ENCODE data around the gene HIPK1. TPM values are rescaled to one million over a fixed set of nuclear protein-coding genes. Genes with fewer than 3 reads are reported as not detected.

Gene HIPK1
- total RNA-seq, 1 donor from 2014 or later, result 35.5 TPM

DNA sequence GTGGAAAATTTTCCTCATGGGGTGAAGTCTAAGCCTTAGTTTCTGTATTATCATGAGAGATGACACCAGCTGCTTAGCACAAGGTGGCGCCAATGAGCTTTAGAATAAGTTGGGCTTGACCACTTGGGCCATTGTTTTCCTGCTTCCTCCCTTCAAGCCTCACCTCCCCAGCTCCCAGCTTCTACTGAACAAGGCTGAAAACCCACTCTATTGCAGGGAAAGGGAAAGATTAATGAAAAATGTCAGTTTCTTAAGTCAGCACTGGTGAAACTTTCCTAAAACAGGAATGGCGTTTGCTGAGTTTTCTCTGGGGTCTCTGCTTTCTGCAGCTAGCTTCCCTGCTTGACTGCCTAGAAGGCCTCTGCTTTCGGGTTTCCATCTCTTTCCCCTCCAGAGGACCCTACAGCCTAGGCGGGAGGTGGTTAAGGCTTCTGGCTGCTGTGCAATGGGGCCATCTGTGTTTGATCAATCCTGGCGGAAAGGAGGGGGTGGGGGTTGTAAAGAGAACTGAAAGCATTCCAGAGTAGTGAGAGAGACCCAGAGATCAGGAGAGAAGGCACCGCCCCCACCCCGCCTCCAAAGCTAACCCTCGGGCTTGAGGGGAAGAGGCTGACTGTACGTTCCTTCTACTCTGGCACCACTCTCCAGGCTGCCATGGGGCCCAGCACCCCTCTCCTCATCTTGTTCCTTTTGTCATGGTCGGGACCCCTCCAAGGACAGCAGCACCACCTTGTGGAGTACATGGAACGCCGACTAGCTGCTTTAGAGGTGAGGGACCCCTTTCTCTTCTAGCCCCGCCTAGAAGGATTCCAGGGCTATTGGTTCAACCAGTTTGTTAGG lies 50.0 kb downstream of the HIPK1 start, which contains the start of gene OLFML3:
OLFML3 (plus strand) TSS at position 612 of the 840 bp plus-strand sequence; CDS start at position 655, 43 bp downstream.
- FAIRE-seq, result no peak
- DNase-seq (ENCODE audit: low spot score in 2 of 2), result peak; percentile 25 to 67

GRCh38 chr1:113980110-113980509 lies 51.0 kb downstream of the HIPK1 start:
- DNase-seq (ENCODE audit: low spot score in 2 of 2) (no peak), FAIRE-seq (no peak)

- DNase-seq (ENCODE audit: low spot score in 2 of 2) (no peak), FAIRE-seq (no peak)
Measured at GRCh38 chr1:113981962-113982931, 53.1 kb downstream of the HIPK1 start.

DNA sequence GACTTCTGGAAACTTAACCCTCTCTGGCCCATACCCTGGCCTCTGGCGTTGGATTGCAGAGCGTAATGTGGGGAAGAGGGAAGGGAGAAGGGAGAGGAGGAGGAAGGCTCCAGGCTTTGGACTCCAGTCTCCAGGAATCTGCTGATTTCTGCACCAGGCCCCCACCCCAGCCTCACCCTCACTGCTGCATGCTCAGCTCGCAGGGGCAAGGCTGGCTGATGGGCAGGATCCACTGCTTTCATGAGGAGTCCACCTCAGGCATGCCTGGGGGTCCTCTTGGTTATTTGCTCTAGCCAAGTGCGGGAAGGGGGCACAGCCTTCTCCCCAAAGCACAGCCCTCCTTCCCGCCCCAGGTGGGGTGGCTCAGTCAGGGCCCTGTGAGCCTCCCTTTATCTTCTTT lies 53.8 kb downstream of the HIPK1 start:
- DNase-seq (ENCODE audit: low spot score in 2 of 2), result no peak
- FAIRE-seq, result no peak

DNA sequence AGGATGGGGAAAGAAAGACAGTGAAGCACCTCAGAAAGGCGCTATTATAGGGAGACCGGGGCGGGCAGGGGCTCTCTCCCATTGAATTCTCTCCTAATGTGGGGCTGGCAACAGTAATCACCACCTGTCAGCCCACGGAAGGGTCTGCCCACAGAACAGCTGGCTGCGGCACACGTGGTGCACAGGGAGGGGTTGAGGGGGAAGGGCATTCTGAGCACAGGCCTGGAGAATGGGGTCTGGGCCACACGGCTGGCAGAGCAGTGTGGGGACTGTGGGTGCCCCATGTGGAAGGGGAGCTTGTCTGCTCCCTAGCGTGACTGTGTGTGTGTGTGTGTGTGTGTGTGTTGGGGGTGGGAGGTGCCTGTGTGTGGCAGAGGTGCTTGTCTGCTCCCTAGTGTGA lies 54.3 kb downstream of the HIPK1 start:
- FAIRE-seq (no peak), DNase-seq (ENCODE audit: low spot score in 2 of 2) (no peak)

- DNase-seq (ENCODE audit: low spot score in 2 of 2) (no peak), FAIRE-seq (no peak)
Measured at GRCh38 chr1:113983826-113984225, 54.7 kb downstream of the HIPK1 start.

GRCh38 chr1:113984710-113985109 lies 55.6 kb downstream of the HIPK1 start:
- DNase-seq (ENCODE audit: low spot score in 2 of 2), result no peak
- FAIRE-seq, result no peak

GRCh38 chr1:113986802-113987201 lies 57.7 kb downstream of the HIPK1 start:
- FAIRE-seq, result no peak
- DNase-seq (ENCODE audit: low spot score in 2 of 2), result no peak

- DNase-seq (ENCODE audit: low spot score in 2 of 2) (no peak), FAIRE-seq (no peak)
Measured at GRCh38 chr1:113987259-113987658, 58.1 kb downstream of the HIPK1 start.

DNA sequence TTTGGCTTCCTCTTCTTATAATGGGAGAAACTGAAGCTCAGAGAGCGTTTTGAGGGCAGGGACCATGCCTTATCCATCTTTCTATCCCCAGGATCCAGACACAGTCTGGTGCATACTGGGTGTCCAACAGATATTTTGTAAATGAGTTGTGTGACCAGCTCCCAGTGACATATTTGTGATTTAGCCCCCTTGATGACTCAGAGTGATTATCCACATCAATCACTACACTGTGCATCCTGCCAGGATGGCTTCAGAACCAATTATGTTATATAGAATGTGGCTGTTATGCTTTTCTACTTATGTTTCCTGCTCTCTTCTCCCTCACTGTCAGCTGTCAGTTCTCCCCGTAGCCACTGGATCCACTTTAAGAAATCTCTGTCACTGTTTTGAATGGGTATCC lies 61.4 kb downstream of the HIPK1 start:
- no peak for DNase-seq (ENCODE audit: low spot score in 2 of 2)
- no peak for FAIRE-seq

GRCh38 chr1:113990961-113991360 lies 61.8 kb downstream of the HIPK1 start:
- no peak for DNase-seq (ENCODE audit: low spot score in 2 of 2)
- FAIRE-seq, result no peak

DNA sequence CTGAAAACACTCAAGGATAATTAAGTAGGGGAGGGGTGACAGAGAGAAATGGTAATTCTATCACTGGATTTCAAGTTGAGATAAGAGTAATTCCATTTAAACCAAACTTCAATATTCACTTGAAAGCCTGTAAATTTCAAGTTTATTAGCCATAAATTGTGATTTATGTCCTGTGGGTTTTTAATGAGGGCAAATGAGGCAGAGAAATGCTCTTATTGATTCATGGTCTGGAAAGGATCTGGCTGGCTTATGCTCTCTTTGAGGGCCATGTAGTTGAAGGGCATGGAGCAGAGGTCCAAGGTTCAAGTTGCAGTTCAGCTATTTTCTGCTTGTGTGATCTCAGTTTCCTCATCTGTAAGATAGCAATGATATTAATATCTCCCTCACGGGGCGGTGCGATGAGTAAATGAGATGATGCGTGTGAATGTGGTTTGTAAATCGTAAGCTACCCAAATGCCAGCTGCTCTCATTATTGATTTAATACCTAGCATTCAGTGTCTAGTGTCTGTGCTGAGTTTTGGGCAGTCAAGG lies 62.4 kb downstream of the HIPK1 start:
- FAIRE-seq, result no peak
- DNase-seq (ENCODE audit: low spot score in 2 of 2), result no peak

DNA sequence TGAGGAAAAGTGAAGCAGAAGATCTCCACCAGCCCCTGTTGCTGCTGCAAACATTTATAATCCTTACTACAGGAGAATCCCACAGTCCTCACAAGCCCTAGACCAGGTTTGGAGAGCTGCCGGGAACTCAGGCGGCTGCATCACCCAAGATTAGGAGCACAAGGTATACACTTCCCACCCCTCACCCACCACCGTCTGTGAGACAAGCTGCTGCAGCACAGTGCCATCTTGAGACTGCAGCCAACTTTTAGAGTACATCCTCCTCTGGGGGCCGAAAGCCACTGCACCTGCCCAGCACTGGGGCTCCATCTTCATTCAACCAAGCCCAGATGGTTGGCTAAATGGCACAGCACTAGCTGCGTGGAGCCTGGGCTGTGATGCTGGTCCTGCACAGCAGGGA lies 63.9 kb downstream of the HIPK1 start:
- FAIRE-seq (no peak), DNase-seq (ENCODE audit: low spot score in 2 of 2) (no peak)

- FAIRE-seq (no peak), DNase-seq (ENCODE audit: low spot score in 2 of 2) (no peak)
Measured at GRCh38 chr1:113993766-113994165, 64.6 kb downstream of the HIPK1 start.

- FAIRE-seq, result no peak
- no peak for DNase-seq (ENCODE audit: low spot score in 2 of 2)
Measured at GRCh38 chr1:113995382-113995781, 66.3 kb downstream of the HIPK1 start.

- DNase-seq (ENCODE audit: low spot score in 2 of 2) (no peak), FAIRE-seq (no peak)
Measured at GRCh38 chr1:113998361-113998760, 69.2 kb downstream of the HIPK1 start.

DNA sequence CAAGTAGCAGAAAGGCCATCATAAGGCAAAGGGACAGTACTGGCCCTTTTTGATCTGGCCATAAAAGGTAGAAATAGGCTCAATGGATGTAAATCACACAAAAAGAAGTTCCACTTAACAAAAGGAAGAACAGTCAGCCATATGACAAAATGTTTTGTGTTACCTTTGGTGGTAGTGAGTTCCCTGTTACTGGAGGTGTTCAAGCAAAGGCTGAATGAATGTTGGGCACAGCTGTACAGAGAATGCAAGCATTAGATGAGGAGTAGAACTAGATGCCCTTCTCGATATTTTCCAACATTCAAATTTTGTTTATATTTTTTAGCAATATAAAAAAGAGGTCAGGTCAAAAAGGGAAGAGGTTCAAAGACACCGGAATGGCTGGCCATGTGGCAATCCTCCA lies 70.1 kb downstream of the HIPK1 start:
- no peak for FAIRE-seq
- DNase-seq (ENCODE audit: low spot score in 2 of 2), result no peak

- no peak for DNase-seq (ENCODE audit: low spot score in 2 of 2)
- no peak for FAIRE-seq
Measured at GRCh38 chr1:113999799-114000198, 70.7 kb downstream of the HIPK1 start.

DNA sequence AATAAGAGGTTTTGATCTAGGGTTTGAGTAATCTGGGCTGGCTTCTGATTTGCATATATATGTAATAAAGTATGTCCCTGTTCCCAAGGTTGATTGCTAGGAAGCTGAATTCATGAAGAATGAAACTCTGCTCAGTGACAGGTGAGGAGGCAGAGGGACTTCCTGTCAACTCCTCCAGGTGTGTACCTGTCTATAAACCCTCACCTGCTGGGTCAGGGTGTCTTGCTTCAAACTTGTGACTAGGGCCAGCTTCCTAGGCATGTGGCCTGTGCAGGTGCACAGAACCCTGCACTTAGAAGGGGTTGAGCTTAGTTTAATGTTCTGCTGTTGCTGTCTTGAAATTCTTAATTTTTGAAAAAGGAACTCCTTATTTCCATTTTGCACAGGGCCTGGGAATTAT lies 71.3 kb downstream of the HIPK1 start:
- DNase-seq (ENCODE audit: low spot score in 2 of 2), result no peak

GRCh38 chr1:114002492-114003239 lies 73.5 kb downstream of the HIPK1 start:
- no peak for FAIRE-seq
- DNase-seq (ENCODE audit: low spot score in 2 of 2), result no peak

More for the DNA sequence above, 71.3 kb downstream of the HIPK1 start:
- no peak for FAIRE-seq

Data from frontal cortex (tissue), 4 donors.